ENCODE results near the gene C17orf114.

Gene C17orf114

GRCh38 chr17:4802228-4802627 is at the start of gene C17orf114:
Gene C17orf114, minus strand, starts transcription at chr17:4802328.
- Histone ChIP-seq H3F3A (ENCODE audit: insufficient read depth, low read depth) (peaks cover 17% of the 10 kb centered on the region), H3K4me3 (no peak within 1 kb of the TSS), H3K4me2 (no peak within 1 kb of the TSS), H3K27me3 (ENCODE audit: insufficient read depth, low read depth) (no peaks in the 10 kb centered on the region), H3K79me2 (ENCODE audit: low read depth) (peaks cover 9% of the 10 kb centered on the region), H4K20me1 (ENCODE audit: insufficient read depth) (no peaks in the 10 kb centered on the region), H3K27ac (no peak within 1 kb of the TSS), H3K9me2 (ENCODE audit: insufficient read depth) (no peaks in the 10 kb centered on the region), H3K4me1 (replicated peaks; ENCODE audit: insufficient read depth) (0 out of 2 replicates have a peak, but pooled peaks cover 5% of the 10 kb centered on the region), H3K36me3 (ENCODE audit: low read depth) (peaks cover 12% of the 10 kb centered on the region; the same call in 1 of the 2 replicates), H2AFZ (no peak within 1 kb of the TSS), H3K9me3 (ENCODE audit: insufficient read depth, low read depth) (no peaks in the 10 kb centered on the region)
- no peak for TF ChIP-seq EZH2 (IDR thresholded peaks at IDR 0.05; ENCODE audit: low read depth)
- no TSS peak for BruUV-seq (replicated peaks)
- intact Hi-C loops (cut with micrococcal nuclease; ENCODE audit: unreplicated experiment) = no loop called here
- ChIA-PET POLR2A (ENCODE audit: unreplicated experiment) (no interaction called here), CTCF (no interaction called here)
- DNase-seq = no peak

- H3K27ac ChIP-seq = peak overlapping the region; percentile 94
- ChIA-PET POLR2A (ENCODE audit: unreplicated experiment) (interaction anchor here (0.6 kb wide), 1 partner anchor 39 kb away, joined by 3 read pairs; no protein-coding TSS in a partner anchor), CTCF (no interaction called here)
- BruUV-seq (replicated peaks) = no TSS peak
- no peaks in the 10 kb centered on the region for H3K36me3 ChIP-seq (ENCODE audit: low read depth)
- H2AFZ ChIP-seq = no peak overlapping the region
- H3F3A ChIP-seq (ENCODE audit: insufficient read depth, low read depth) = peaks cover 57% of the 10 kb centered on the region
- no peaks in the 10 kb centered on the region for H4K20me1 ChIP-seq (ENCODE audit: insufficient read depth)
- intact Hi-C loops (cut with micrococcal nuclease; ENCODE audit: unreplicated experiment) = no loop called here
- H3K27me3 ChIP-seq (ENCODE audit: insufficient read depth, low read depth) = no peaks in the 10 kb centered on the region
- H3K4me3 ChIP-seq = no peak overlapping the region; the same call in 1 of the 2 replicates
- TF ChIP-seq EZH2 (IDR thresholded peaks at IDR 0.05; ENCODE audit: low read depth) (no peak), CTCF (conservative IDR thresholded peaks at IDR 0.05) (no peak)
- no peaks in the 10 kb centered on the region for H3K9me2 ChIP-seq (ENCODE audit: insufficient read depth)
- peaks cover 60% of the 10 kb centered on the region for H3K4me1 ChIP-seq (replicated peaks; ENCODE audit: insufficient read depth)
- peaks cover 67% of the 10 kb centered on the region for H3K79me2 ChIP-seq (ENCODE audit: low read depth)
- H3K4me2 ChIP-seq = peak overlapping the region; percentile 70
- H3K9me3 ChIP-seq (ENCODE audit: insufficient read depth, low read depth) = no peaks in the 10 kb centered on the region
- no peak for DNase-seq
These were observed 49.0 kb upstream of the C17orf114 start for GRCh38 chr17:4851084-4851483.

DNA sequence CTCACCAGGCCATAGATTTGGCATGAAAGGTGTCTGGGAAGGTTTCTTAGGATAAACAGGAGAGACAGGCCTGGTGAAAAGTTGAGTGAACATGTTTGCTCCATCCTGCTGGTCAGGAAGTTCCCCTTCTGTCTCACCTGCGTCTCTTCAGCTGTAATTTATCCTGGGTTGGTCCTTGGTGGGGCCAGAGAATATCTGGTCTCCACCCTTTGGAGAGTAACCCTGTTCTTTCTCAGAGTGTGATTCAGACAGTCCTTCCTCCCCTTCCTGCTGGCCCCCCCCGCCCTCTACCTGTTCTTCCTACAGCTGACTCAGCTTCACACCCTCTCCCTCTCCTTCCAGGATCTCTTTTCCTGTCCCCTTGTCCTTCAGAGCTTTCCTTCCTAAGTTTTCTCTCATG is 48.1 kb upstream of the C17orf114 start:
- H3K4me2 ChIP-seq = peak overlapping the region; percentile 70
- ChIA-PET POLR2A (ENCODE audit: unreplicated experiment) (interaction anchor here (0.6 kb wide), 1 partner anchor 14 kb away, joined by 3 read pairs; no protein-coding TSS in a partner anchor), CTCF (interaction anchor here (0.6 to 1.7 kb wide), 2 partner anchors 60 to 173 kb away, joined by 3 to 7 read pairs; no protein-coding TSS in a partner anchor)
- H3K9me3 ChIP-seq (ENCODE audit: insufficient read depth, low read depth) = no peaks in the 10 kb centered on the region
- peaks cover 72% of the 10 kb centered on the region for H3K79me2 ChIP-seq (ENCODE audit: low read depth)
- intact Hi-C loops (cut with micrococcal nuclease; ENCODE audit: unreplicated experiment) = no loop called here
- peaks cover 63% of the 10 kb centered on the region for H3K4me1 ChIP-seq (replicated peaks; ENCODE audit: insufficient read depth)
- H3K4me3 ChIP-seq = peak overlapping the region; percentile 11; the same call in 1 of the 2 replicates
- H3F3A ChIP-seq (ENCODE audit: insufficient read depth, low read depth) = peaks cover 57% of the 10 kb centered on the region
- no TSS peak for BruUV-seq (replicated peaks)
- H3K27me3 ChIP-seq (ENCODE audit: insufficient read depth, low read depth) = no peaks in the 10 kb centered on the region
- no peaks in the 10 kb centered on the region for H3K9me2 ChIP-seq (ENCODE audit: insufficient read depth)
- no peak for TF ChIP-seq CTCF (conservative IDR thresholded peaks at IDR 0.05)
- no peak for TF ChIP-seq EZH2 (IDR thresholded peaks at IDR 0.05; ENCODE audit: low read depth)
- peak; percentile 50 to 74 for DNase-seq
- no peak overlapping the region for H2AFZ ChIP-seq
- H3K36me3 ChIP-seq (ENCODE audit: low read depth) = no peaks in the 10 kb centered on the region
- H4K20me1 ChIP-seq (ENCODE audit: insufficient read depth) = no peaks in the 10 kb centered on the region
- H3K27ac ChIP-seq = peak overlapping the region; percentile 94

All from PC-9 (cell line).